Measurements from ENCODE around the gene FNDC3B. TPM values are rescaled to one million over a fixed set of nuclear protein-coding genes. Genes with fewer than 3 reads are reported as not detected.

The FNDC3B gene
- total and polyA plus RNA-seq, 2 donors (not counting 3 experiments of a cell fraction or from before 2014, with no cell fraction given) = 91.6 to 295 TPM

GRCh38 chr3:171995486-171995885 lies 43.9 kb upstream of the FNDC3B start:
- dilution Hi-C loops (cut with MboI; ENCODE audit: extremely low pct_ligation_motif_present, low sequenced_read_pairs) (no loop called here), intact Hi-C loops (cut with micrococcal nuclease) (no loop called here)
- H3K9me1 ChIP-seq (replicated peaks; ENCODE audit: control insufficient read depth, extremely low read depth, insufficient read depth, low read length) = no peaks in the 10 kb centered on the region
- no peak overlapping the region for H3K4me2 ChIP-seq (ENCODE audit: insufficient read depth, low read length)
- no peak overlapping the region for H2AFZ ChIP-seq (ENCODE audit: low read depth, low read length)
- ChIA-PET POLR2A (no interaction called here), CTCF (no interaction called here)
- DNase-seq (ENCODE audit: low read depth, low spot score) (no peak), FAIRE-seq (no peak)
- BruUV-seq (replicated peaks) = no TSS peak
- H3K36me3 ChIP-seq (ENCODE audit: control insufficient read depth in 2 of 2, extremely low read depth in 1 of 2, insufficient read depth in 2 of 2, low read length in 2 of 2) = no peaks in the 10 kb centered on the region
- no peak for TF ChIP-seq EZH2 (IDR thresholded peaks at IDR 0.05; ENCODE audit: borderline replicate concordance, low read depth, low read length, severe bottlenecking)
- TF ChIP-seq POLR2AphosphoS5 (IDR thresholded peaks at IDR 0.05; ENCODE audit: insufficient read depth, low read depth, low read length) = no peak
- no peaks in the 10 kb centered on the region for H3K9me3 ChIP-seq (replicated peaks; ENCODE audit: control insufficient read depth, insufficient read depth, low read length)
- no peaks in the 10 kb centered on the region for H3K79me2 ChIP-seq (ENCODE audit: control insufficient read depth, insufficient read depth, low read length)
- H3K9ac ChIP-seq (replicated peaks; ENCODE audit: extremely low read depth, insufficient read depth, low read length) = no peak overlapping the region
- no peak overlapping the region for H3K4me3 ChIP-seq (replicated peaks in 1 of 3; ENCODE audit: insufficient read depth in 1 of 3, low read depth in 1 of 3, low read length in 3 of 3)
- no peaks in the 10 kb centered on the region for H3K27me3 ChIP-seq (ENCODE audit: control insufficient read depth in 2 of 2, insufficient read depth in 2 of 2, low read length in 2 of 2)
- H4K20me1 ChIP-seq (replicated peaks; ENCODE audit: control insufficient read depth, extremely low read depth, insufficient read depth, low read length) = no peaks in the 10 kb centered on the region
- H3K27ac ChIP-seq (ENCODE audit: insufficient read depth, low read depth, low read length) = no peak overlapping the region
- H3K4me1 ChIP-seq (ENCODE audit: control insufficient read depth, extremely low read depth, insufficient read depth, low read length) = no peaks in the 10 kb centered on the region

- POLR2A ChIA-PET = no interaction called here
- no TSS peak for BruUV-seq (replicated peaks)
These were observed 43.1 kb upstream of the FNDC3B start for GRCh38 chr3:171996178-171996817.

More at GRCh38 chr3:171996178-171996817, 43.1 kb upstream of the FNDC3B start:
- H4K20me1 ChIP-seq (replicated peaks; ENCODE audit: control insufficient read depth, extremely low read depth, insufficient read depth, low read length) = no peaks in the 10 kb centered on the region
- H3K79me2 ChIP-seq (ENCODE audit: control insufficient read depth, insufficient read depth, low read length) = no peaks in the 10 kb centered on the region
- H3K4me2 ChIP-seq (ENCODE audit: insufficient read depth, low read length) = no peak overlapping the region
- intact Hi-C loops (cut with micrococcal nuclease) = no loop called here
- dilution Hi-C loops (cut with MboI; ENCODE audit: extremely low pct_ligation_motif_present, low sequenced_read_pairs) = no loop called here
- no peaks in the 10 kb centered on the region for H3K27me3 ChIP-seq (ENCODE audit: control insufficient read depth in 2 of 2, insufficient read depth in 2 of 2, low read length in 2 of 2)
- H3K9me1 ChIP-seq (replicated peaks; ENCODE audit: control insufficient read depth, extremely low read depth, insufficient read depth, low read length) = no peaks in the 10 kb centered on the region
- CTCF ChIA-PET = interaction anchor here (0.6 kb wide), 1 partner anchor 337 kb away, joined by 3 read pairs; no protein-coding TSS in a partner anchor
- H3K4me1 ChIP-seq (ENCODE audit: control insufficient read depth, extremely low read depth, insufficient read depth, low read length) = no peaks in the 10 kb centered on the region
- FAIRE-seq (no peak), DNase-seq (ENCODE audit: low read depth, low spot score) (no peak)
- H2AFZ ChIP-seq (ENCODE audit: low read depth, low read length) = no peak overlapping the region
- no peak for TF ChIP-seq POLR2A (IDR thresholded peaks at IDR 0.05; ENCODE audit: low read depth, low read length)
- TF ChIP-seq MAX (IDR thresholded peaks at IDR 0.05; ENCODE audit: insufficient read depth, insufficient read length) = no peak
- no peak for TF ChIP-seq JUN (IDR thresholded peaks at IDR 0.05; ENCODE audit: borderline replicate concordance, insufficient read depth, insufficient read length, low read depth)
- no peak for TF ChIP-seq FOS (IDR thresholded peaks at IDR 0.05; ENCODE audit: borderline replicate concordance, insufficient read depth, low read length)
- TF ChIP-seq POLR2AphosphoS5 (IDR thresholded peaks at IDR 0.05; ENCODE audit: insufficient read depth, low read depth, low read length) = no peak
- TF ChIP-seq MYC (IDR thresholded peaks at IDR 0.05; ENCODE audit: low read depth, low read length) = no peak
- TF ChIP-seq EZH2 (IDR thresholded peaks at IDR 0.05; ENCODE audit: borderline replicate concordance, low read depth, low read length, severe bottlenecking) = no peak
- no peak for TF ChIP-seq CTCF (IDR thresholded peaks at IDR 0.05; ENCODE audit: extremely low read depth in 1 of 2, insufficient read depth in 1 of 2, low read depth in 1 of 2, low read length in 2 of 2)
- TF ChIP-seq GATA2 (IDR thresholded peaks at IDR 0.05; ENCODE audit: insufficient read depth, insufficient read length, low read depth, low read length) = no peak
- H3K9me3 ChIP-seq (replicated peaks; ENCODE audit: control insufficient read depth, insufficient read depth, low read length) = no peaks in the 10 kb centered on the region
- no peak overlapping the region for H3K4me3 ChIP-seq (replicated peaks in 1 of 3; ENCODE audit: insufficient read depth in 1 of 3, low read depth in 1 of 3, low read length in 3 of 3)
- no peaks in the 10 kb centered on the region for H3K36me3 ChIP-seq (ENCODE audit: control insufficient read depth in 2 of 2, extremely low read depth in 1 of 2, insufficient read depth in 2 of 2, low read length in 2 of 2)
- no peak overlapping the region for H3K9ac ChIP-seq (replicated peaks; ENCODE audit: extremely low read depth, insufficient read depth, low read length)
- H3K27ac ChIP-seq (ENCODE audit: insufficient read depth, low read depth, low read length) = no peak overlapping the region
